ENCODE data around the gene SLC44A5. TPM values are rescaled to one million over a fixed set of nuclear protein-coding genes. Genes with fewer than 3 reads are reported as not detected.

The SLC44A5 gene
- total RNA-seq, 4 donors from 2014 or later = 0.15 to 0.58 TPM; not detected in 2

DNA sequence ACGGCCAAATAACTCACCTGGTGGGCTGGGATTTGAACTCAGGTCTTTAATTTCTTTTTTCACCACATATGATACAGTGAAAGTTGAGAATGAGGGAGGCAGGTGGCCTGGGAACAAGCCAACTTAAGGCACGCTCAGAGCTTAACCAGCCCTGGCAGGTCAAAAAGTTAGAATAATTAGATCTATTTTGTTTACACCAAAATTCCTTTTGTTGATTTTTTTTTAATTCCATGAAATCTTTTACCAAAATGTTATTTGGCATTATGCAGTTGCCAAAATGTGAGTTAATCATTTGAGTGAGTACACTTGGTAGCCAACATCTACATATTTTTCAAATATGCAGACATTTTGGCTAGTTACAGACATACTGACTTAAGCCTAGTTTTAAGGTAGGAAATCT, 439.9 kb downstream of the SLC44A5 start:
- no peak overlapping the region for H3K27ac ChIP-seq
- ATAC-seq (no peak), DNase-seq (no peak)
- intact Hi-C loops (cut with DNase I; ENCODE audit: low total_unique reads) = no loop called here
- H3K36me3 ChIP-seq = no peaks in the 10 kb centered on the region
- TF ChIP-seq POLR2A (IDR thresholded peaks at IDR 0.05) = no peak
- no peak for TF ChIP-seq CTCF (IDR thresholded peaks at IDR 0.05 in 4 of 5, conservative IDR thresholded peaks at IDR 0.05 in 1 of 5)
- no peaks in the 10 kb centered on the region for H3K9me3 ChIP-seq
- H3K4me1 ChIP-seq = no peaks in the 10 kb centered on the region
- in situ Hi-C loops (cut with MboI; ENCODE audit: low sequenced_read_pairs in 4 of 4) = no loop called here
- H3K27me3 ChIP-seq = no peaks in the 10 kb centered on the region
- H3K4me3 ChIP-seq = no peak overlapping the region

DNA sequence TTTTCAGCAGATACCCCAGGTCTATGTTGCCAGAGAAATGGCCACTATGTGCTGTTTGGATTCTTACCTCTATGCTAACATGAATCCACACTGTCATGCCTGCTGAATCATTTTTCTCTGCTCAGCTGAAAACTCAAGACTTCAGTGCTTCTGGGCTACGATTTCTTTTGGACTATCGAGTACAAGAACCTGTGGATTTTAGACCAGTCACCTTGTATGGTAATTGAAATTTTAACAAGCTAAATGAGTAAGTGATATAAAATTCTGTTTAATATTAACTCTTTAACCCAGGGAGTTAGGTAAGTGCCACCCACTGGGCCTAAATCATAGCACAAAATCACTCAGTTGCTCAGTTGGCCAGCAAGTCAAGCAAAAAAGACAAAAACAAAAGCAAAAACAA, 440.9 kb downstream of the SLC44A5 start:
- H3K9me3 ChIP-seq = no peaks in the 10 kb centered on the region
- DNase-seq = no peak
- no peaks in the 10 kb centered on the region for H3K27me3 ChIP-seq
- no peak overlapping the region for H3K4me3 ChIP-seq
- H3K4me1 ChIP-seq = no peaks in the 10 kb centered on the region
- in situ Hi-C loops (cut with MboI; ENCODE audit: low sequenced_read_pairs in 4 of 4) = no loop called here
- intact Hi-C loops (cut with DNase I; ENCODE audit: low total_unique reads) = no loop called here
- H3K36me3 ChIP-seq = no peaks in the 10 kb centered on the region
- ATAC-seq = no peak
- TF ChIP-seq POLR2A (IDR thresholded peaks at IDR 0.05) (no peak), CTCF (IDR thresholded peaks at IDR 0.05 in 4 of 5, conservative IDR thresholded peaks at IDR 0.05 in 1 of 5) (no peak)
- H3K27ac ChIP-seq = no peak overlapping the region

DNA sequence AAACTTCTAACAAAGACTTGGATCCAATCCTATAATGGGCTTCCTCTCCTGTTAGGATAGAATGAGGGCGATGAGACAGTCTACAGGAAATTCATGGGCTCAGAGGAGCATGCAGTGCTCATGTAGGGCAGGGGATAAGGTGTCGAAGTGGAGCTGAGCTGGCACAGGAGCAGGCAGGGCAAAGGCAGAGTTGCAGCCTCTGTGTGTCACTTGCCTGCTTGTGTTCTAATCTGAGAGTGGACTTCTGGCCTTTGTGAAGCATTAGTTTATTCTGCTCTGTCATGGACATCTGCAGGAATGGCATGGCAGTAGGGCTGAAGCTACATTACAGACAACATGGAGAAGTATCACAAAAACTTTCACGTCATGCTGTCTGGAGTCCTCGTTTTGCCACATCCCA, 444.1 kb downstream of the SLC44A5 start:
- no peak overlapping the region for H3K27ac ChIP-seq
- in situ Hi-C loops (cut with MboI; ENCODE audit: low sequenced_read_pairs in 4 of 4) = no loop called here
- ATAC-seq = no peak

DNA sequence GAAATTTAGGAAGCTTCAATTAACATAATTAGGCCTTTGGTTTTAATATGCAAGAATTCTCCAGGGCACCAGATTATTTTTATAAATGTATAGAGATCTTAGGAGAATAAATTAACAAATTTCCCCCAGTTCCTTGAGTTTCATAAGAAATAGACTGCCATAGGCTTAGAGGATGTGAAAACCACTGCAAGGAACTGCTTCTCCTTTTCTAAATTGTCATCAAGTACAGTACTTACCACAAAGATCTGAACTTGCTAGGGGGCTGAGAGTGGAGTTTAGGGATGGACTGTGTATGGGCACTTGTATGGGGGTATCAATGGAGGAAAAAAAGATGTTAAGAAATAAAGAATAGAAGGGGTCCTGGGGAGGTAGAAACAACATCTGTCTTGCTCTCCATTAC, 445.6 kb downstream of the SLC44A5 start:
- ATAC-seq (no peak), DNase-seq (no peak)
- intact Hi-C loops (cut with DNase I; ENCODE audit: low total_unique reads) (no loop called here), in situ Hi-C loops (cut with MboI; ENCODE audit: low sequenced_read_pairs in 4 of 4) (no loop called here)
- no peak overlapping the region for H3K27ac ChIP-seq
- H3K27me3 ChIP-seq = no peaks in the 10 kb centered on the region
- no peaks in the 10 kb centered on the region for H3K36me3 ChIP-seq
- H3K9me3 ChIP-seq = no peaks in the 10 kb centered on the region
- H3K4me3 ChIP-seq = no peak overlapping the region
- H3K4me1 ChIP-seq = no peaks in the 10 kb centered on the region
- TF ChIP-seq CTCF (IDR thresholded peaks at IDR 0.05 in 4 of 5, conservative IDR thresholded peaks at IDR 0.05 in 1 of 5) (no peak), POLR2A (IDR thresholded peaks at IDR 0.05) (no peak)

More for the DNA sequence above, 444.1 kb downstream of the SLC44A5 start:
- no peak overlapping the region for H3K4me3 ChIP-seq
- H3K4me1 ChIP-seq = no peaks in the 10 kb centered on the region
- no peaks in the 10 kb centered on the region for H3K36me3 ChIP-seq
- DNase-seq = no peak
- intact Hi-C loops (cut with DNase I; ENCODE audit: low total_unique reads) = no loop called here
- TF ChIP-seq CTCF (IDR thresholded peaks at IDR 0.05 in 4 of 5, conservative IDR thresholded peaks at IDR 0.05 in 1 of 5) (no peak), POLR2A (IDR thresholded peaks at IDR 0.05) (no peak)
- no peaks in the 10 kb centered on the region for H3K27me3 ChIP-seq
- no peaks in the 10 kb centered on the region for H3K9me3 ChIP-seq

DNA sequence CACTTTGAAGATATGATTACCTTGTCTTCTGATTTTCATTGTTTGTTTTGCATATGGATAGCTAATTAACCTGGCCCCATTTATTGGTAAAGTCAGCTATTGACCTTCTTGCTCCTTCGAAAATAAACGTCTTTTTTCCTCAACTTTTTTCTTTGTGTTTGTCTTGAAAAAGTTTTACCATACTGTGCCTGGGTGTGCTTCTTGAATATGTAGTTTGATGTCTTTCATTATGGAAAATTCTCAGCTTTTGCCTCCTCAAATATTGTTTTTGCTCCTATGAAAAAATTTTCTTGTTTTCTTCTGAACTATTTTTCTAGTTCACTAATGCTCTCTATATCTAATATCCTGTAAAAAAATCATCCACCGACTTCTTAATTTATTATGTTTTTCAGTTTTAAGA, 451.8 kb downstream of the SLC44A5 start:
- Histone ChIP-seq H3K27ac (no peak overlapping the region), H3K9me3 (no peaks in the 10 kb centered on the region), H3K36me3 (no peaks in the 10 kb centered on the region), H3K4me1 (no peaks in the 10 kb centered on the region), H3K27me3 (peaks cover 0 to 4% (median 0%) of the 10 kb centered on the region in 3 donors), H3K4me3 (no peak overlapping the region)
- intact Hi-C loops (cut with DNase I; ENCODE audit: low total_unique reads) = no loop called here
- in situ Hi-C loops (cut with MboI; ENCODE audit: low sequenced_read_pairs in 4 of 4) = no loop called here
- DNase-seq (no peak), ATAC-seq (no peak)
- TF ChIP-seq POLR2A (IDR thresholded peaks at IDR 0.05) (no peak), CTCF (IDR thresholded peaks at IDR 0.05 in 4 of 5, conservative IDR thresholded peaks at IDR 0.05 in 1 of 5) (no peak)
